ENCODE measurements around the gene UTP15.

The UTP15 gene, protein sequence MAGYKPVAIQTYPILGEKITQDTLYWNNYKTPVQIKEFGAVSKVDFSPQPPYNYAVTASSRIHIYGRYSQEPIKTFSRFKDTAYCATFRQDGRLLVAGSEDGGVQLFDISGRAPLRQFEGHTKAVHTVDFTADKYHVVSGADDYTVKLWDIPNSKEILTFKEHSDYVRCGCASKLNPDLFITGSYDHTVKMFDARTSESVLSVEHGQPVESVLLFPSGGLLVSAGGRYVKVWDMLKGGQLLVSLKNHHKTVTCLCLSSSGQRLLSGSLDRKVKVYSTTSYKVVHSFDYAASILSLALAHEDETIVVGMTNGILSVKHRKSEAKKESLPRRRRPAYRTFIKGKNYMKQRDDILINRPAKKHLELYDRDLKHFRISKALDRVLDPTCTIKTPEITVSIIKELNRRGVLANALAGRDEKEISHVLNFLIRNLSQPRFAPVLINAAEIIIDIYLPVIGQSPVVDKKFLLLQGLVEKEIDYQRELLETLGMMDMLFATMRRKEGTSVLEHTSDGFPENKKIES

DNA sequence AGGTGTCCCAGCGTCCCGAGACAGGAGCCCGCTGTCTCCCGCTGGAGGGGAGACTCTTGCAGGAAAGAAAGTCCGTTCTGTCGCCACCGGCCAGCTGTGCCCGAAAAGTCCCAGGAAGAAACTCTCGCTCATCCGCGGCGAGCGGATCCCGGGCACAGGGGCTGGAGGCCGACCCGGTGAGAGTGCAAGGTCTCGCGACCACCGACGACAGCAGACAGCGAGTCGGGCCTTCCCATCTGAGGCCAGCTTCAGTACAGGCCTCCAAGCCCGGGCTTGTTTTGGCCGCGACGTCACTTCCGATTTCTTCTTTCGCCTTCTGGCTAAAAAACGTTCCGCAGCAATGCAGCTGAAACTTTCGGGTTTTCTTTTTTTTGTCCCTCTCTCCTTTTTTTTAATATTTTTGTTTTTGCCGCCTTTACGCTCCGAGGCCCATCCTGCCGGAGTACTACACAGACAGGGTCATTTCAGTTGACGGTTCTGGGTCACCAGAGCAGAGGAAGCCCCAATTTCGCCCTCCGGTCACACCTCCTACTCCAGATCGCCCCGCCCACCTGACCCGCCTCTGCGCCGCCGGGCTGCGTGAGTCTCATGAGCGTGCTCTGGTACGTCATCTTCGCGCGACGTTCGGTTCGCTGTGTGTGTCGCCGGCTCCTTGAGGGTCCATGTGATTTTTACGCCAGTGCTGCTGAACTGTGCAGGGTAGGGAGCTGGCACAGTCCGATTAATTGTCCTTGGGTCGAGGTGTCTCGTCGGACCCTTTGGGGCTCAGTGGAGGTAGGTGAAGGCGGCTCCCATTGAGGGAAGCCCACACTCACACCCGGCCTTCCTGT is at the start of gene UTP15, which contains the start of gene ANKRA2:
Gene UTP15, plus strand, starts transcription at position 605 of the 830 bp plus-strand sequence. CDS start 1,602 bp downstream, outside the sequence.
Gene ANKRA2, minus strand, starts transcription at position 501 of the 830 bp plus-strand sequence. CDS start 2,758 bp downstream, outside the sequence.
- peak; percentile 97 for DNase-seq

DNA sequence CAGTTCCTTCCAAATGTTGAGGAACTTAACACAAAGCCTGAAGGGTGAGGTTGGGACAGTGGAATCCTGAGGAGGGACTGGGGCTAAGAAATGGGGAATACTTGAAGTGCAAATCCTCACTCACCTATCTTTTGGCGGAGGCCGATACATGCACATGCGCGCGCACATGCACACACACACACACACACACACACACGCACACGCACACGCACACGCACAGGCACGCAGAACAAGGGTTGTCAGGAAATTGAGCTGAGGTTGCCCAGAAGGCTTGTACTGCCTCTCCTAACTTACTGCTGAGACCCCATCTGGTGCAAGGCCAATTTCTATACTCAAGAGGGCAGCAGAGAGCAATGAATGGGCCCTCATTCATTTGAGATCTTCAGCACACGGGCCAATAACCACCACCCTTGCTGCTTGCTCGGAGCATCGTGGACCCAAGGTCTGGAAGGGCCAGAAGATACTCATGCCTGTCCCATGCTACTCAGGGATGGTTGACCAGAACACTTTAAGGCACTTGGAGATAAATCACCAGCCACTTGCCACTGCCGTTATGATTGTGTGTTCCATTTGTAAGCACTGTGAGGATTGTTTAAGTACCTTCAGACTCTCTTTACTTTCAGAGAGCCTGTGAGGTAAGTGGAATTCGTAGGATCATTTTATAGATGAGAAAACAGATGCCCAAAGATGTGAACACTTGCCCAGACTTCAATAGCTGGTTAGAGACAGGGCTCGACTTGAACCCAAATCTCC is 45.8 kb upstream of the UTP15 start:
- DNase-seq = peak; percentile 49

- no peak for DNase-seq
These were observed 42.6 kb upstream of the UTP15 start for GRCh38 chr5:73522989-73523388.

DNA sequence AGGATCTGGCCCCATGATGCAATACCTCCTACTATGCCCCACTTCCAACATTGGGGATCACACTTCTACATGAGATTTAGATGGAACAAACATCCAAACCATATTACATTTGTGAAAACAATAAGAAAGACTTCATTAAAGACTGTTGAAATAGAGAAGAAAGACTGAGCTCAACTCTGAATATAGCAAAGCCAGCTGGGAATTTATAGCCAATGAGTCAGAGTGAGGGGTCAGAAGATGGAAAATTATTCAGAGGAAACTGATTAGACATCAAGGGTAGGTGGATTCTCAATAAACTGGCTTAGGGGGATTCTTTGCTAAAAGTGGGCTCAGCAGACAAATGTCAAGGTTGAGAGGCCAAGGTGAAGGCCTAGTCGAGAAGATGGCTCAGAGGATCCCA is 41.7 kb upstream of the UTP15 start:
- DNase-seq = no peak

GRCh38 chr5:73525606-73526203 is 39.8 kb upstream of the UTP15 start:
- no peak for DNase-seq

- DNase-seq = no peak
These were observed 37.3 kb upstream of the UTP15 start for GRCh38 chr5:73528248-73528647.

DNA sequence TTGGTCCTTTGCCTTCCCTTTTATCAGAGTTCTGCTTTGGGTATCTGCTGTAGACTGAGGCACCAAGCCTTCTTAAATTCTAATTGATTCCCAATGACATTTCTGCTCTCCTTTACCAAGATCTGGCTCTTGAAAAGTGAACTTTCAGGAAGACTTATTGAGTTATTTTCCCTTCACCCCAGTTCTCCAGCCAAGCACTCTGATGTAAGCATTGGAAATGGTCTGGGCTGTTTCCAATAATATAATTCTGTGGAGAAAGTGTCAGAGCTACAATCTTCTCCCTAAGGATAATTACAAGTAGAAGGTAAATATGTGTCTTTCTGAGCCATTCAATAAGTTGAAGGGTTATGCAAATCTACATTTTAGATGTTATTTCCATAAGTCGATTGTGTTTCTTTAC is 36.5 kb upstream of the UTP15 start:
- DNase-seq = no peak

- no peak for DNase-seq
These were observed 34.2 kb upstream of the UTP15 start for GRCh38 chr5:73531356-73531755.

GRCh38 chr5:73532195-73532594 is 33.3 kb upstream of the UTP15 start:
- no peak for DNase-seq

DNA sequence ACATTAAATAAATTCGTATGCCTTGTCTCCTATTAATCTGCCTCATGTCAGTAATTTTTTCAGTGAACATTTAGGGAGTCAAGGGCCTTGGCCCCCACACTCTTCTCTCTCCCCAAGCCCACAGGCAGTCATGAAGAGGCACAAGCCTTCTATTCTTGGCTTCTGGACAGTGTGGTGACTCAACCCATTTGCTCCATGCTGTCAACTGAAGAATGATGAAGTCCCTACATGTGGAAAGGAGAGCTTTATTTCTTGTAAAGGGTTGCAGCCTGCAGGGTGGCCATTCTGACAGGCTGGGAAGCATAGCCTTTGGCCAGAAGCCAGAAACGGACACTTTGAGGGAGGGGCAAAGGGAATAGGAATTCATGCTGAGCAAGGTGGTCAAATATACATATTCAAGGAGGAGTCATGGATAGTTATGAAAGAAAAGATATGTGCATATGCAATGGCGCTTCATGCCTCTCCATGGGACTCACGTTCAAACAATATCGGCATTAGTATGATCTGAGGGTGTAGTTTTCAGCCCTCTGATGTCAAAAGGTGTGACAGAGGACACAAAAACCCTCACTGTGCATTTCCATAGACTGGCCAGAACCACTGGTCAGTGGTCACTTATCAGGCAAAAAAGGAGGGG is 31.4 kb upstream of the UTP15 start:
- DNase-seq = no peak

- no peak for DNase-seq
These were observed 30.6 kb upstream of the UTP15 start for GRCh38 chr5:73534971-73535370.

DNA sequence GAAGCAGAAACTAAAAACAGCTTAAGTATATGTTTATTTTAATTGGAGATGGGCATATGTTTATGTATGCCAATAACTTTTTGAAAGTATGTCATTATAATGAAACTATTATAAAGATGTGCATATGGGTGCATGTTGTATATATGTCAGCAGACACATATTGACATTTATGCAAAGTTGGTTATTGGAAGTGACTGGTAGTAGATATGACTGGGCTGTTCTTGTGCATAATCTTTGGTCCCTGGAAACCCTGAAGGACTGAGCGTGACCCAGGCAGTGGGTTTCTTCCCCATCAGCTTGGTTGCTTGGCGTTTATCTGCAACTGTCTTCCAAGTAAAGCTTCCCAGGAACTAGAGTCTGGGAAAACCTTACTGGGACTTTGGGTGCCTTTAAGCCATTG is 25.8 kb upstream of the UTP15 start:
- no peak for DNase-seq

GRCh38 chr5:73540192-73540591 is 25.4 kb upstream of the UTP15 start:
- no peak for DNase-seq

GRCh38 chr5:73542020-73542419 is 23.5 kb upstream of the UTP15 start:
- DNase-seq = no peak

GRCh38 chr5:73544429-73545402 is 20.8 kb upstream of the UTP15 start:
- no peak for DNase-seq

DNA sequence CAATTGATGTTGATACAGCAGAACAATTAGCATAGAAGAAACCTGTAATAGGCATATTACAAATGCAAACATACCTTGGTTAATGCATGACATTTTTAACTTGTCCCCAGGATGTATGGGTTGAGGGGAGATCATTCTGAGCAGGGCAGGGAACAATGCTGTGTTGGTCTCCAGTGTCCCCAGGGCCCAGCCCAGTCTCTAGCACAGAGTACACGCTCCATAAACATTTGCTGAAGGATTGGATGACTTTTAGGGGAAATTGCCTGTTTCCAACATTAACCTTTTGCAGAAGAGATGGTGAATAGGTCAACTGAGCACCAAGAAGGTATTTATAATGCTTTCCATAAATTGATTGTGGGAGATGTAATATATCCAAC is 20.2 kb upstream of the UTP15 start:
- no peak for DNase-seq

DNA sequence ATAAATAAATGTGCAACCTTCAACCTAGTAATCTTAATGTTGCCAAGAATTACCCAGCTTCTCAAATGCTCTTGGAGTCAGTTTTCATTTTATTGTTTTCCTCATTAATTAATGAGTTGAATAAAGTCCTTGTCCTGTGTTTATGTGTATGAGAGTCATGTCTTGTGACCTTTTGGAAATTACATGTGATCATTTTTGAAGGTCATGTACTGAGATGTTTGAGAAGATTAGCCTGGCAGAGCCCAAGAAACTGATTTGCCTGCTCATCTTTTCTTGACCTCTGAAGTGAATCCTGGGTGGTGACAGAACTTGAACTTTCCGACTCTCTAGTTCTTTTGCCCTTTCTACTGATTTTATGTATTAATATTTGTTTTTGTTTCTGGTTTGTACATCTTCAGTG is 15.5 kb upstream of the UTP15 start:
- DNase-seq = no peak

- DNase-seq = no peak
These were observed 12.9 kb upstream of the UTP15 start for GRCh38 chr5:73552642-73553041.

- no peak for DNase-seq
These were observed 6.6 kb upstream of the UTP15 start for GRCh38 chr5:73558950-73559349.

DNA sequence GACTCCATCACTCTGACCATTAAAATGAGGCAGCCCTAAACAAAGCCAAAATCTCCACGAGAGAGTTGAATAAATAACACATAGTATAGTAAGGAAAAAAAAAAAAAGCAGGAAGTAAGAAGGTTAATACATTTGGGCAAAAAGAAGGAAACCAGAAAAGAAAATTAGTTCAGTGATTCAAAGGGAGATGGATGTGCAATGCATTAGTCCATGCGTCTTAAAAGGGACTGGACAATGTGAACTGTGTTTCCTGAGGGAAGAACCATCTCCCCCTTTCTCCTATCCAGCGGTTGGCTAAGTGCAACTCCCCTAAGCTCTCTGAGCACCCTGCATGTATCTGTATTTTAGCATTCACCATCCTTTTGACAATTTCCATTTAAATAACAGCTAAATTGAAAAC is 1.5 kb upstream of the UTP15 start:
- DNase-seq = no peak

DNA sequence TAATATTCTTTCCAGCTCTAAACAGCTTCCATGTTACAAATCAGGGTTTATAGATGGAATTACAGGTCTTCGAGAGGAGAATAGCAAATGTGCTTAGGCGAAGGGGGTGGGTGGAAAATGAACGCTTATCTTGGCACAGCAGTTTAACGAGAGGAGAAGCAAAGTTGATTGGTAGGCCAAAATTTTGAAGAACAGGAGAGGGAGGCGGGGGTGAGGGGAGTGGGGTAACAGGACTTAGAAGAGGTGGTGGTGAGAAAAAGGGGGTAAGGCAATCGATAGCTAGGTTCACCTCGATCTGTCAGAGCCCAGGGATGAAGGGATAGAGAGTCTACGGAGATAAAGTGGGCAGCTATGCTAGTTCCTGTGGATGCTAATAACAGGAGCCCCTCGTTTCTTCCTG is 868 bp upstream of the UTP15 start:
- no peak for DNase-seq
